Gastroesophageal sphincter (tissue), 3 donors: ENCODE measurements around the gene IPO9.

Experiments used
- POLR2A ChIP-seq, 2 donors: fragments of 450-650 bp; IDR thresholded peaks; one replicate each; pipeline ENCODE4 v1.6.1; 2017; ENCODE audit warnings: antibody characterized with exemption in 2 of 2, mild to moderate bottlenecking in 2 of 2, moderate library complexity in 1 of 2
- TF ChIP-seq, protein P1 (sequence below), 4 experiments: fragments of 200-600 bp in 2 of 4; fragments of 450-650 bp in 2 of 4; sonication (generic) in 1 of 4; IDR thresholded peaks; one replicate each; pipeline ENCODE4 v1.5.1; 2017 to 2019; ENCODE audit warnings: antibody characterized with exemption in 4 of 4, mild to moderate bottlenecking in 2 of 4, moderate library complexity in 2 of 4

GRCh38 chr1:201793306-201793925, 35.5 kb upstream of the IPO9 start:
- TF ChIP-seq, protein P1, sequence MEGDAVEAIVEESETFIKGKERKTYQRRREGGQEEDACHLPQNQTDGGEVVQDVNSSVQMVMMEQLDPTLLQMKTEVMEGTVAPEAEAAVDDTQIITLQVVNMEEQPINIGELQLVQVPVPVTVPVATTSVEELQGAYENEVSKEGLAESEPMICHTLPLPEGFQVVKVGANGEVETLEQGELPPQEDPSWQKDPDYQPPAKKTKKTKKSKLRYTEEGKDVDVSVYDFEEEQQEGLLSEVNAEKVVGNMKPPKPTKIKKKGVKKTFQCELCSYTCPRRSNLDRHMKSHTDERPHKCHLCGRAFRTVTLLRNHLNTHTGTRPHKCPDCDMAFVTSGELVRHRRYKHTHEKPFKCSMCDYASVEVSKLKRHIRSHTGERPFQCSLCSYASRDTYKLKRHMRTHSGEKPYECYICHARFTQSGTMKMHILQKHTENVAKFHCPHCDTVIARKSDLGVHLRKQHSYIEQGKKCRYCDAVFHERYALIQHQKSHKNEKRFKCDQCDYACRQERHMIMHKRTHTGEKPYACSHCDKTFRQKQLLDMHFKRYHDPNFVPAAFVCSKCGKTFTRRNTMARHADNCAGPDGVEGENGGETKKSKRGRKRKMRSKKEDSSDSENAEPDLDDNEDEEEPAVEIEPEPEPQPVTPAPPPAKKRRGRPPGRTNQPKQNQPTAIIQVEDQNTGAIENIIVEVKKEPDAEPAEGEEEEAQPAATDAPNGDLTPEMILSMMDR (IDR thresholded peaks at IDR 0.05) = no peak
- TF ChIP-seq POLR2A (IDR thresholded peaks at IDR 0.05) = no peak
